ENCODE measurements around the gene PNMA6E.

GRCh38 chrX:153439977-153440376 lies 38.8 kb upstream of the PNMA6E start:
- no peak for TF ChIP-seq CTCF (IDR thresholded peaks at IDR 0.05)
- no peak for TF ChIP-seq POLR2A (IDR thresholded peaks at IDR 0.05)
